Measurements from ENCODE around the gene AKAP8L.
"Not testable (repeated sequence)": the region's sequence is repeated elsewhere in the genome, so short reads cannot be mapped to it uniquely, and the experiment has no call there.

The AKAP8L gene

GRCh38 chr19:15419413-15420025 is 731 bp upstream of the AKAP8L start:
- DNase-seq (ENCODE audit: insufficient read length, low spot score) (no peak), FAIRE-seq (no peak)

- DNase-seq (ENCODE audit: insufficient read length, low spot score) (no peak), FAIRE-seq (no peak)
These were observed 583 bp downstream of the AKAP8L start for GRCh38 chr19:15418231-15418578.

DNA sequence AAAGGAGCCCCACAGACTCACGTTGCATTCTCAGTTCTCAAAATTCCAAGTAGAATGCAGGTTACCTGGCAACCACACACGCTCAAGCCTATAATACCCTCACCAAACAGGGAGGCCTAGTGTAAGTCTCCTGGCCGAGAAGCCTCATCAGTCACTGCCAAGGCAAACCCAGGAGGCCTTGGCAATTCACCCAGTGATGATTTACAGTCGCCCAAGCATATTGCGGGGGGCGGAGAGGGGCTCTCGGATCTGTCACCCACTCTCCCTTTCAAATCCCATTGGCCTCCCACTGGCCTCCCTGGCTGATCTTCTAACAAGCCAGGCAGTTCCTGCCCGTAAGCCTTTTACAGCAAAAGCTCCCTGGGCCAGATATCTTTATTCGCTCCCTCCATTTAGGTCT is 1.1 kb downstream of the AKAP8L start:
- FAIRE-seq: no peak
- DNase-seq (ENCODE audit: insufficient read length, low spot score): no peak

- FAIRE-seq (no peak), DNase-seq (ENCODE audit: insufficient read length, low spot score) (no peak)
These were observed 6.0 kb downstream of the AKAP8L start for GRCh38 chr19:15412832-15413231.

GRCh38 chr19:15411351-15411750 is 7.4 kb downstream of the AKAP8L start:
- DNase-seq (ENCODE audit: insufficient read length, low spot score); FAIRE-seq: not testable (repeated sequence)

- FAIRE-seq (no peak), DNase-seq (ENCODE audit: insufficient read length, low spot score) (no peak)
These were observed 14.0 kb downstream of the AKAP8L start for GRCh38 chr19:15404780-15405211.

DNA sequence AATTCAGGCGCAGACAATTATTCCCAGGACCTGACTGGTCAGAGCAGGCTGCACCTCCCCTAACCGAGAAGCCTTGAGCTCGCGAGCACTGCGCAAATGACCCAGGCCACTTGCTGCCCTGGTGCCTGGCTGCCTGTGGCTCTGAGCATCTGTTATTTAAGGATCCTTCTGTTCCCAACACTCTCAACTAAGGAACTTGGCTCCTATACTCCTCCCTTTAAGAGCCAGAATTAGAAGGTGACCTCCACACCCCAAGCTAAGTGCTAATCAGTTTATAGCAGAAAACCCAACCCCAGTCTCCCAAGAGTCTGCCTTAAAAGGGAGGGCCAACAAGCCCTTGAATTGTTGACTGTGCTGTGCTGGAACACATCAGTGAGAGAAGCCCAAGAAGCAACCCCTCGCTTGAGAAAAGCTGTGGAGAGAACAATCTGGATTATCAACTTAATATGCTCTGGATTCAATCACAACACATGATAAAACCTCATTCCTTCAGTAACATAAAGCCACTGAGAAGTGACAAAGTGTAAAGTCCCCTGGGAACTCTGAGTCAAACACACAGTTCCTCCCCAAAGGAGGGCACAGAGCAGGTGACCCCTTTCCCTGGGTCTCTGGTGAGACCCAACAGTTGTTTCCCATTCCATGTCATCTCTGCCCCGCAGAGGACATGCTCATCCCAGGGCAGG is 14.6 kb downstream of the AKAP8L start:
- FAIRE-seq: no peak
- DNase-seq (ENCODE audit: insufficient read length, low spot score): no peak

DNA sequence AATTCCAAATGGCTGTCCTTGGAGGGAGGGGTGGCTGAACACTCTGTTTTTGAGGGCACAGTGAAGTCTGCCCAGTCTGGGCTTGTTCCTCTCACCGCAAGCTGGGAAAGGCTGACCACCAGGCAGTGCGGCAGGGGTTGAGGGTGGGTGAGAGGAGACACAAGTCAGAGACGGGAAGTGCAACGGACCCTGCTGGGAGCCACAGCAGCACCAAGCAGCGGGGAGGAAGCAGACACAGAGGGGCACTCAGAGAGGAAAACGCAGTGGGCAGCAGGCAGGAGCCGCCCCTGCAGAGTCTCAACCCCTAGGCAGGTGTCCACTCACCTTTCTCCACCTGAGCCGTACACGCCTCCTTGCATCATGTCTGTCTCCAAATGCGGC is 15.6 kb downstream of the AKAP8L start:
- FAIRE-seq: peak; percentile 26
- no peak for DNase-seq (ENCODE audit: insufficient read length, low spot score)

DNA sequence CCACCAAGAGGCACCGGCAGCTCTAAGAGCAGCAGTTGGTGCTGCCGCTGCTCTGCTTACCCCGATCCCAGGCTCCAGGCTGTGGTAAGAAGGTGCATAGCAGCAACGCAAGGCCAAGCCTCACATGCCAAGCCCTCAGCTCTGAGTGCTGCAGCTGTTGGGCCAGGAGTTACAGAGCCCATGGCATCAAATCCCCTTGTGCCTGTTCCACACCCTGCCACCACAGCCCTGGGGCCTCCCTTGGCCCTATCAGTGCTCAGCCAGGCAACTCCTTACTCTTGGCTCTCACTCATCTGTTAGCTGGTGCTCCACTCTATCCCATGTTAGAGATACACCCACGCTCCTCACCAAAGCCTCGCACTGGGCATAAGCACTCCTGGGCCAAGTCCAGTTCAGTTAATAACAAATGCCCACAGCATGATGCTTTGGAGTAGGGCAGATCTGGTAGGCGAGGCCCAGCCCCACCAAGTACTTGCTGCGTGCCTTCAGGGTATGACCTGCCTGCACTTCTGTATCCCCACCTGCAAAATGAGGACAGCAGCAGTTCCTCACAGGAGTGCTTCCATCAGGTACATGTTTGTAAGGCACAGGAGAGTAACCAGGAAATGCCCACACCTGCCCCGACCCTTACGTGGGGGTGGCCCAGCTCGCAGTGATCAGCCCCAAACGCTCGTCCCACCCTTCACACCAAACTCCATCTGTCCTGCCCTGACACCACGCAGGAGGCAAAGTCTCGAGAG is 16.2 kb downstream of the AKAP8L start:
- FAIRE-seq: peak; percentile 33
- no peak for DNase-seq (ENCODE audit: insufficient read length, low spot score)

GRCh38 chr19:15401397-15401710 is 17.4 kb downstream of the AKAP8L start:
- FAIRE-seq (no peak), DNase-seq (ENCODE audit: insufficient read length, low spot score) (no peak)

DNA sequence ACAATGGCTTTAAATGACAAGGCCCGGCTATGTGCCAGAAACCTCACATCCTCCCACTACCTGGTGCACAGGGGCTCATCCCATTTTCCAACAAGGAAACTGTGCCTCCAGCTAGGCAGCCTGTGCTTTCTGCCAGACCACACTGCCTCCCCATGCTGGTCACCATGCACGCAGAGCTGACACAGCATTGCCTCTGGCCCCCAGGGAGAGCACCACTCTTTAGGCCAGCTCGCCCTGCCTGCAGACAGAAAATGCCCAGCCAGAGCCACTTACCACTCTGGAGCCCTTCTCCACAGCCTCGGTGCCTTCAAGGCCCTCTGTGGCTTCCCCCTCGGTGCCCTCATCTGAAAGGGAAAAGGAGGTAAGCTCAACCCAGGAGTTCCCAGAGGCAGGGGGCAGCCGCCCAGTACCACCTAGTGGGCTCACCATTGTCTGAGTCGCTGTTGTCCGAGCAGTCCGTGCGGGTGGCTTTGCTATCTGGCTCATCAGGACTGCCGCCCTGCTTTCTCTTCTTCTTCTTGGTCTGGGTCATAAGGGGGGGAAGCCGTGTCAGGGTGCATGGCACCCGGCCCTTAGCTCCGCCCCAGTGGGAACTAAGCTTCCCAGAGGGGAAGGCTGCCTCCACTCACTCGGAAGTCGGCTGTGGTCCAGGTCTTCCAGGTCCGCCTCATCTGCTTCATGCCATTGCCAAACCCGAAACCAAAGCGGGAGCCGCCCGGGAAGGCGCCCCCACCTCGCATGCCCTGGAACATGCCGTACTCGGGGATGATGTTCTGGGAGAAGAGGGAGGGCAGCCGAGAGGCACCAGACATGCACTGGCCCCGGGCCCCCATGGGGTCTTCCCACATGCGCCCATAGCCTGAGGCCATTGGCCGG is 18.0 kb downstream of the AKAP8L start:
- no peak for FAIRE-seq
- no peak for DNase-seq (ENCODE audit: insufficient read length, low spot score)

- DNase-seq (ENCODE audit: insufficient read length, low spot score) (no peak), FAIRE-seq (no peak)
These were observed 19.2 kb downstream of the AKAP8L start for GRCh38 chr19:15399635-15400034.

DNA sequence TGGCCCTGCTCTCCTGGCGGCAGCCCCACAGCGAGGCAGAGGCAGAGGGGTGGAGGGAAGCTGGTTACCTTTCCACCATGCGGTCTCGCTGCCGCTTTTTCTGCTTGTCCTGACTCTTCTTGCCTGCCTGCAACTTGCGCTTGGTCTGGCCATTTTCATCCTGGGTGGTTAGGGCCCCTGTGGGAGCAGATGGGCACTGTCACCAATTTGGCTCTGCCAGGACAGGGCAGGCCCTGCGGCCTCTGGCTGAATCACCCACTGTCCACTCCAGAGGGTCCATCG is 19.6 kb downstream of the AKAP8L start:
- DNase-seq (ENCODE audit: insufficient read length, low spot score) (no peak), FAIRE-seq (no peak)

DNA sequence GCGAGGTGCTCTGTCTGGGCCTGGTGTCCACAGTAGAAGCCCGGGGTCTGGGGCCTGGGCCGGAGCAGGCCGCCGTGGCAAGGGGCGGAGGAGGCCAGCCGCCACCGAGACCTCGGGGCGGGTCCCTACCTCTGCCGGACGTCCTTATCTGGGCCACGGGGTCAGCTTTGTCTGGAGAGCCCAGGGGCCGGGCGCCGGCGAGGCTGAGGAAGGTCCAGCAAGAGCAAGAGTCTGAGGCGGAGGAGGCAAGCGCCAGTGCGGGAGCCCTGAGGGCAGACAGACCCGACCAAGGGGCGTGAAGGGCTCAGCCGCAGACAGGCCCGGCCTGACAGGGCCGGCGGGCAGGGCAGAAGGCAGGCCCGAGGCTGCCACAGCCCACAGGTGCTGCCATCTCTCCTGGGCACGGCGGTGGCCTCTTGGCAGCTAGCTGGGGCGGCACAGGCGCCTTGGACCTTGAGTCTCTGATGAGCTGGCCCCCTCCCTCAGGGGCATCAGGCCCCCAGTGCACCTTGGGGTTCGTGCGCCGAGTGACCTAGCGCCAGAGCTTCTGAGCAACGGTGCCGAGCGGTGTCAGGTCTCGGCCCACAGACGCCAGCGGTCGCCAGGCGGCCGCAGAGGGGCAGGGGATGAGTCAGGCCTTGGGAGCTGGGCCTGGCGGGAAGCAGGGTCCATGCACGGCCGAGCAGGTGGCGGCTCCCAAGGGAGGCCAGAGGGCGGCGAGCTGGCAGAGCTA is 20.1 kb downstream of the AKAP8L start:
- DNase-seq (ENCODE audit: insufficient read length, low spot score) (no peak), FAIRE-seq (no peak)

DNA sequence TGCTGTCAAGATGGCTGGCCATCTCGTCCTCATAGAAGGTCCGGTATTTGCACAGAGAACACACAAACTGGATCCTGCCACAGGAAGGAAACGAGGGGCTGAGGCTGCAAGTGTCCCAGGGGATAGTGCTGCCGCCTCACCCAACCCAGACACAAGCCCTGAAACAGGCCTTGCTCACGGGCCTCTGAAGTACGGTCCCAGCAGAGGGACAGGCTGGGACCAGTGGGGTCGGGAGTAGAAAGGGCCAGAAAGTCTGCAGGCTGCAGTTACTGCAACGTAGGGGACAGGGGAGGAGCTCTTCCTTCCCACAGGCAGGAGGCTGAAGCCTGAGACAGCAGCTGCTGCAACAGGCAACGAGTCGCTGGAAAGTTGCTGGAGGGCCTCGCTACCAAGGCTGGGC is 21.0 kb downstream of the AKAP8L start:
- DNase-seq (ENCODE audit: insufficient read length, low spot score): no peak
- FAIRE-seq: no peak

- FAIRE-seq (no peak), DNase-seq (ENCODE audit: insufficient read length, low spot score) (no peak)
These were observed 21.6 kb downstream of the AKAP8L start for GRCh38 chr19:15397236-15397635.

DNA sequence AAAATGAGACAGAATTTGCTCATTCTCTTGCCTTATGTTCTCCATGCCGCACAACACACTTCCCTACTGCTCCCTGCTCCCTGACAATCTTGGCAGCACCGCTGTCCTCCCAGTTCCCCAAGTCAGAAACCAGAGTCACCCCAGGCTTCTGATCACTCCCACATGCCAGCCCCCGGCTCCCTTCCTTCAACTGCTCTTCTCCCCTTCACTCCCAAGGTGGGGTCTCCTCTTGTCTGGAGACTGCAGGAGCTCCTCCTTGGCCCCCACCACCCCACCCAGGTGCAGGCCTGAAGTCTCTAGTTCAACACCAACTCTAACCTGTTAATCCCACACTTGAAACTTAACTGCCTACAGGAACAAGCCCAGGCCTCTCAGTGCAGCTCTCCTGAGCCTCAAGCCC is 22.4 kb downstream of the AKAP8L start:
- FAIRE-seq (no peak), DNase-seq (ENCODE audit: insufficient read length, low spot score) (no peak)

DNA sequence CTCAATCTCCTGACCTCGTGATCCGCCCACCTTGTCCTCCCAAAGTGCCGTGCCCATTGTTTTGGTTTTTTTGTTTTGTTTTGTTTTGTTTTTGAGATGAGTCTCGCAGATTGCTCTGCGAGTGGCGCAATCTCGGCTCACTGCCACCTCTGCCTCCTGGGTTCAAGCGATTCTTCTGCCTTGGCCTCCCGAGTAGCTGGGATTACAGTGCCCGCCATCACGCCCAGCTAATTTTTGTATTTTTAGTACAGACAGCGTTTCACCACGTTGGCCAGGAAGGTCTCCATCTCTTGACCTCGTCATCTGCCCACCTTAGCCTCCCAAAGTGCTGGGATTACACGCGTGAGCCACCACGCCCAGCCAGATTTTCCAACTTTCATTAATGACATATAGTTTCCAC is 23.5 kb downstream of the AKAP8L start:
- not testable (repeated sequence) for DNase-seq (ENCODE audit: insufficient read length, low spot score); FAIRE-seq

DNA sequence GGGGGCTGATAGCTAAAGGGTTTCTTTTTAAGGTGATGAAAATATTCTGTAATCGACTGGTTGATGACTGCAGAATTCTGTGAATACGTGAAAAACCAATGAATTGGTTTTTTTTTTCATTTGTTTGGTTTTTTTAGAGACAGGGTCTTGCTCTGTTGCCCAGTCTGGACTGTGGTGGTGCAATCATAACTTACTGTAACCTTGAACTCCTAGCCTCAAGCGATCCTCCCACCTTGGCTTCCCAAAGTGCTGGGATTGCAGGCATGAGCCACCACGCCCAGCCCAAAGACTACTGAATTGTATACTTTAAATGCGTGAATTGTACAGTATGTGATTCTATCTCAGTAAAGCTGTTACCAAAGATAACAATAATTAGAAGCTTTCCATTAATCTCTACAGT is 24.4 kb downstream of the AKAP8L start:
- DNase-seq (ENCODE audit: insufficient read length, low spot score): no peak
- no peak for FAIRE-seq

GRCh38 chr19:15393963-15394362 is 24.8 kb downstream of the AKAP8L start:
- DNase-seq (ENCODE audit: insufficient read length, low spot score) (no peak), FAIRE-seq (no peak)

DNA sequence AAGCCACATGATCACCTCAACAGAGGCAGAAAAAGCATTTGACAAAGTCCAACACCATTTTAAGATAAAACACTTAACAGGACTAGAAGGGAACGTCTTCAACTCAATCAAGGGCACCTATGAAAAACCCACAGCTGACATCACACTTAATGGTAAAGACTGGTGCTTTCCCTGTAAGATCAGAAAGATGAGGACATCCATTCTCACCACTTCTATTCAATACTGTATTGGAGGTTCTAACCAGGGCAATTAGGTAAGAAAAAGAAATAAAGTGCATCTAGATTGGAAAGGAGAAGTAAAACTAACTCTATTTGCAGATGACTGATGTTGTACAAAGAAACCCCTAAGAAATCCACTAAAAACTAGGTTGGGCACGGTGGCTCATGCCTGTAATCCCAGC is 28.0 kb downstream of the AKAP8L start:
- FAIRE-seq (no peak), DNase-seq (ENCODE audit: insufficient read length, low spot score) (no peak)
